HG03457 (cell line): ENCODE measurements around the gene VPS16.

Experiments used
- ATAC-seq: cut with Tn5 transposase; IDR thresholded peaks from one replicate; pipeline ENCODE4 v1.9.1; 2021; ENCODE audit warnings: moderate number of reproducible peaks; ENCODE audit not compliant: unreplicated experiment

Gene VPS16

DNA sequence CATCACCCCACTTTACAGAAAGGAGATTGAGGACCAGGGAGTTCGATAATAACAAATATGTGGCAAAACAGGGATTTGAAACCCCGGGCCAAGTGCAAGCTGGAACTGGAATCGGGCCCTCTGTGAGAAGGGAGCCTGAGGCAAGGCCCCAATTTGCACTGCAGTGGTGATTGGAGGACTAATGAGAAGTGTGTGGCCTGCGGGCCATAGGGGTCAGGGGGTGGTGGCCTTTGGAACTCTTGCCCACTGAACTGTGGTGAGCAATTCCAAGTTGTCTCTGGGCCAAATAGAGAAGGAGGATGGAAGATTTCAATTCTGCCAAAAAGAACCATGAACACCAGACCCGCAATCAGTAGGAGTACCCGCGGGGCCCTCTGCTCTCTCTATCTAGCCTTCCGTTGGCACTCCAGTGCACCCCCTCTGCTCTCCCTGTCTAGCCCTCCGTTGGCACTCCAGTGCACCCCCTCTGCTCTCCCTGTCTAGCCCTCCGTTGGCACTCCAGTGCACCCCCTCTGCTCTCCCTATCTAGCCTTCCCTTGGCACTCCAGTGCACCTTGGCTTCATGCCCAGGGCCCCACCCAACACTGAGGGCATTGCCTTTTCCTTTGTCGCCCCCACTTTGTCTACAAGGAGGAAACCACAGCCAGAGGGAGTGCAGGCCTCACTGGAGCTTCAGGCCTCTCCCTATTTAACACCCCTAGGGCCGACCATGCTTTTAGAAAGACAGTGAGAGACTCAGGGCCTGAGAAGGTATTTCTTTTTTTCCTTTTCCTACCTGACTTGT is 26.7 kb downstream of the VPS16 start:
- ATAC-seq = no peak

DNA sequence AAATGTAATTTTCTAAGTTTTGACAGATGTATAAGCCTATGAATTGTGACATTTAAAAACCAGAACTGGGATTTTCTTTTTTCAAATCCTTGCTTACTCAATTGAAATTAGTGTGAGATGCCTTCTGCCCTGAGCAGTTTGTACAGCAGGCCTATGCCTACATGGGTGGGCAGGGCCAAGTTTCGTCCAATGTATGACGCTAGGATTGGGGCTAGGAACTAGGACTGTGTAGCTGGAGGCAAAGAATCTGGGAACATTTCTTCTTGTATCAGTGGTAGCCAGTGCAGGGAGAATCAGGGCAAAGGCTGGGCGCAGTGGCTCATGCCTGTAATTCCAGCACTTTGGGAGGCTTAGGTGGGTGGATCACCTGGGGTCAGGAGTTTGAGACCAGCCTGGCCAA is 28.8 kb downstream of the VPS16 start:
- no peak for ATAC-seq

DNA sequence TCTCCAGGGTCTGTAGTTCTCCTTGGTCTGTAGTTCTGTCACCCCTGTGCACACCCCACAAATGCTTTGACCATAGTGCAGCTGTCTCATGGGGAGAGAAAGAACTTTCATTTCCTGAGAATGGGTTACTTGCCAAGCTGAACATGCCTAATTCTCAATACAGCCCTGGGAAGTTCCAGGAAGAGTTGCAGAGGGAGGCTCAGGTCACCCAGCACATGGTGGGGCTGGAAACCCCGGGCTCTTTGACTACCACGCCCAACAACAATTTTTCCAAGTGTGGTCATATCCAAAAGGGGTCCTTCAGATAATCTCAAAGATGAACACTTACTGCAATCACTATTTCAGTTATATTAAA is 30.5 kb downstream of the VPS16 start:
- no peak for ATAC-seq

DNA sequence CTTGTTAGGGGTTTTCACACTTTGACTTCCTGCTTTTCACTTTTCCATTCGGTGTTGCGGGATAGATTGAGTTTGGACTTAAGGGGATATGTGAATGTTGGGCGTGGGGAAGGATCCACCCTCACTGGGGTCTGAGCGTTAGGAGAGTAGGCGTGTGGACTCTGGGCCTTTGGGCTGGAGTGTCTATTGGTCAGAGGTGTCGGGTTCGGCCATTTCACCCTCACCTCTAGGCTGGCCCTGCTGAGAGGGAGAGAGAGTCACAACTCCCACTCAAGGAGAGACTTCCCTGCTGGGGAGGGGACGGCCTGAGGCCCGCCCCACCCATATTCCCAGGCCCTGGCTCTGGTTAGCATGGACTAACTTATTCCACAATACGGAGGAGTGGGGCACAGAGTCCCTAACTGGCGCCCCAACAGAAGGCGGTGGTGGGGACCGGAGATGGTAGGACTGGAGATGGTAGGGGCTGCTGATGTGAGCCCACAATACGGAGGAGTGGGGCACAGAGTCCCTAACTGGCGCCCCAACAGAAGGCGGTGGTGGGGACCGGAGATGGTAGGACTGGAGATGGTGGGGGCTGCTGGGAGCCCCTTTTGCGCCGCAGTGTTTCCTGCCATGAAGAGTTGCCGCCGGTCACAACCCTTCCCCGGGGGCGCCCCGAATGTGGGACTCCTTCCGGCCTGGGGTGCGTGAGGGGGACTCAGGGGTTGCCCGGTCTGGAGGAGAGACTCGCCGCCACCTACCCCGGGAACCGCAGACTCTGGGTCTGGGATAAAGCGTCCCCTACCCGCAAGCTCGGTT is 31.3 kb downstream of the VPS16 start:
- no peak for ATAC-seq

DNA sequence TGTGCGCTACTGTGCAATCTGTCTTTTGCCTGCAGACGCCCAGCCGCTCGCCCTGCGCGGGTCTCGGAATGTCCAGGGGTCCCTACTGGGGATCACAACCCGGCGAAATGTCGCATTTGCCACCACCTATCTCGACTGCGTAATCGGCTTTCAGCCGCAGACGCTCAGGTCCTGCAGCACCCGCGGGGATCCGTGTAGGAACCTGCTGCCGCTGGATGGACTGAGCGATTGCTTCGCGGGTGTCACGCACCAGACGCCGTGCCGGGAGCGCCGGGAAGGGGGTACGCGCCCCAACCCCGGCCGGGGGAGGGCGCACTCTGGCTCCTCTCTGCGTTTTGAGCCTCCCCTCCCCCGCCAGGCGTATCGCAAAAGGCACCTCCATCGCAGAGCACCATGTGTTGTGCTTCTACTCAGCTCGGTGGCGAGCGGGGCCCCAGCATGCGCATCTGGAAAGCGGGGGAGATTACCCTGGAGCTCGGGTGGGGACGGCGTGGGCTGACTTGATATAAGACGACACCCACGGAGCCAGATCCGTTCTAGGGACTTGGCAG is 32.0 kb downstream of the VPS16 start:
- ATAC-seq = no peak

DNA sequence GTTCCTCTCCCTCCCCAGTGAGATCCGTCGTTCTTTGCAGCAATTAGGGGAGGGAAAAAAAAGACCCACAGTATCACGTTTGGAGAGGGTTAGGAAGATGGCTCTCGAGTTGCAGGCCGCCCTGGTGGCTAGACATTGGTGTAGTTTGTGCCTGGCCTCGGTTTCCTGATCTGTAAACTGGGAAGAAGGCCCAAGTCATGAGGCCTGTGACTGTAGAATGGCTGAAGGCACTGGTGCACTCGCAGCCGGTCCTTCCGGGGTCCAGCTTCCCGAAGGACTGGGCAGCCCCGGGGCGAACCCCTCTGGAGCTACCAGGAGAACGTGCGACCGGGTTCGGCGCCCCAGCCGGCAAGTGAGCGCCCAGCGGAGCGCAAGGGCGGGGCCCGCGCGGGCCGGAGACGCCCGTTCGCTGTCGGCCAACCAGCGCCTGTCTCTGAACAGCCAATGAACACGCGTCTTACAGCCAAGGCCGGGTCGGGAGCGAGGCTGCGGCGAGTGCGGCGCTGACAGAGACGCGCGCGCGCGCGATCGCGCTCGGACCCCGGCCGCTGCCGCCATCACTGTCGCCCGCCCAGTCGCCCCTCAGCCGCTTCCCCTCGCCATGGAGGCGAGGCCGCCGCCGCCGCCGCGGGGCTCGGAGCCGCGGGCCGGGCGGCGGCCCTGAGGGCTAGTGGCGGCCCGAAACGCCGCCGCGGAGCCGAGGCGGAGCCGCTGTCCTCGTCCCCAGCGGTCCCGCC is 32.6 kb downstream of the VPS16 start, which contains the start of gene PTPRA:
TSS of gene PTPRA (plus strand) at position 472 of the 737 bp plus-strand sequence. CDS start 90,797 bp downstream, outside the sequence.
- peak; percentile 70 for ATAC-seq

DNA sequence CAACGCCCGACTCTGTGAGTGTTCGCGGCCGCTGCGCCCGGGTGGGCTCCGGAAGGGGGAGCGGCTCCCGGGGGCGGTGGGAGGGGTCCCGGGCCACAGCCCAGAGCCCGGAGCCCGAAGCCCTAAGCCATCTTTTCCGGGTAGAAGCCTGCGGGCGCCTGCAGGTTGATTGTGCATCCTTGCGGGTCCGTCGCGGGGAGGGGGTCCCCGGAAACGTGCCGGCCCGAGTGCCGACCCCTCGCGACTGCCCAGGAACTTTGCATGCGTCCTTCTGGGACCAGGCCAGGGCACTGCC is 33.1 kb downstream of the VPS16 start:
- ATAC-seq = no peak

DNA sequence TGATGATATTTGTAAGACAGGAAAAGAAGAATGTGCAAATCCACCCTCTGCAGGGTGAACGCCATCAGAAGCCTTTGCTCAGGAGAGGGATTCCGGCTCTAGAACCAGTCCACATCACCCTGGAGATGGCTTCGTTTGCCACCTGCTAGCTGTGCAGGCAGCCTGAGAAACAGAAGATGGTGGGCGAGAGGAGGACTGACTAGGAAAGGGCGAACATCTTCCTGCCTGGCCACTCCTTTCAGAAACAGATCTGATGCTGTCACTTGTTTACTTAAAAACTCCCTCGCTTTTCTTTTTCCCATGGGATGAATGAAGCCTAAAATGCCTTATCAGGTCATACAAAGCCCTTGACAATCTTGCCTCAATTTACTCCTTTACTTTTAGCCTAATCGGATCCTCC is 33.9 kb downstream of the VPS16 start:
- no peak for ATAC-seq

DNA sequence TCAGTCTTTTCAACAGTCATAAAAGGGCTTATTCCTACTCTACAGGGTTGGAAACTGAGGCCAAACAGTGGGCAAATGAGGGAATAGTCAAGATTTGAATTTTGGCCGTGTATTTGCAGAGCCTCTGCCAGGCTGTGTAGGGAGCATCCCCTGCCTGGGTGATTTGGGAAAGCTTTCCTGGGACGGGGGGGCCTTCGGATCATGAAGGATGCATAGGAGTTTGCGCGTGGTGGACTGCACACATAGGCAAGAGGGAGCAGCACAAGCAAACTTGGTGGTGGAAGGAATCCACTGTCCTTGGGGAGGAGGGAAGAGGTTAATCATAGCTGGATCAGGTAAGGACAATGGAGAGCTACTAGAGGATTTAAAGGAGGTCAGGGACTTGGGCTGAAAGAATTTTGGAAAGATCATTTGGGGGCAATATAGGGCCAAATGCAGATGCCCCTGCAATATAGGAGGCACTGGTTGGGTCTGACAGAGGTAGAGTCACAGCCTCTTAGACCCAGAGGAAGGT is 35.2 kb downstream of the VPS16 start:
- no peak for ATAC-seq

DNA sequence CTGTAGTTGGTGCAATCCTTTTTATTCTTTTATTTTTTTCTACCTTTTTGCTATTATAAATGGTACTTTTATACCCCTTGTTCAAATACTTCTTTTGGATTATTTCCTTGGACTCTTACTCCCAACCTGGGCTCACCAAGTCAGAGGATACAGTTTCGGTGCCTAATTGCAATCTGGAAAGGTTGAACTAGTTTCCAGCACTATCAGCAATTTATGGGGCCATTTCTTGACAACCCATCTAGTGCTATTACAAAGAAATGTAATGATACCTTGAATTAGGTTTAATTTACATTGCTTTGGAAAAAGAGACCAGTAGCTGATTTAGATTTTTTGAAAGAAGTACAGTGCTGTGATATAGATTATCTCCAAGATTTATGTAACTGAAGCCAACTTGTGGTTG is 38.0 kb downstream of the VPS16 start:
- no peak for ATAC-seq

DNA sequence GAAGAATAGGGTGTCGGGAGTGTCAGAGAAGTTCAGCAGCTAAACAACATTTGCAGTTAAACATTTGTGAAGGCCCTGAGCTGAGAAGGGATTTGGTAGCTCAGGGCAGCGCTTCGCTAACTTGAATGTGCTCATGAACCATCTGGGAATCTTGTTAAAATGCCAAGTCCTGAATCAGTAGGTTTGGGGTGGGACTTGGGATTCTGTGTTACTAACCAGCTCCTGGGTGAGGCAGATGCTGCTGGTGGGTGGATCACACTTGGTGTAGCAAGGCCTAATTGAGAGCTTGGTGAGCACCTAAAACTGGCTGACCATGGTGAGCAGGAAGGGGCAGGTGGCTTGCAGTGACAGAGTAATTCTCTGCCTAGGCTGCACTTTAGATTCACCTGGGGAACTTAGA is 38.6 kb downstream of the VPS16 start:
- ATAC-seq = no peak

DNA sequence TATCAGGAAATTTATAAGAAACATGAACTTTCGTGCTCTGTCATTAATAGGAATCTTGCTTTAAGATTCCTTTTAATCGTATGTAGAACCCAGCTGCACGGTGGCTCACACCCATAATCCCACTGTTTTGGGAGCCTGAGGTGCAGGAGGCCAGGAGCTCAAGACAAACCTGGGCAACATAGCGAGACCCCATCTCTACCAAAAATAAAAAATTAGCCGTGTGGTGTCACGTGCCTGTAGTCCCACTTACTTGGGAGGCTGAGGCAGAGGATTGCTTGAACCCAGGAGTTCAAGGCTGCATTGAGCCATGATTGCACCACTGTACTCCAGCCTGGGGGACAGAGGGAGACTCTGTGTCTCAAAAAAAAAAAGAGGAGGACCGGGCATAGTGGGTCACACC is 40.1 kb downstream of the VPS16 start:
- no peak for ATAC-seq

DNA sequence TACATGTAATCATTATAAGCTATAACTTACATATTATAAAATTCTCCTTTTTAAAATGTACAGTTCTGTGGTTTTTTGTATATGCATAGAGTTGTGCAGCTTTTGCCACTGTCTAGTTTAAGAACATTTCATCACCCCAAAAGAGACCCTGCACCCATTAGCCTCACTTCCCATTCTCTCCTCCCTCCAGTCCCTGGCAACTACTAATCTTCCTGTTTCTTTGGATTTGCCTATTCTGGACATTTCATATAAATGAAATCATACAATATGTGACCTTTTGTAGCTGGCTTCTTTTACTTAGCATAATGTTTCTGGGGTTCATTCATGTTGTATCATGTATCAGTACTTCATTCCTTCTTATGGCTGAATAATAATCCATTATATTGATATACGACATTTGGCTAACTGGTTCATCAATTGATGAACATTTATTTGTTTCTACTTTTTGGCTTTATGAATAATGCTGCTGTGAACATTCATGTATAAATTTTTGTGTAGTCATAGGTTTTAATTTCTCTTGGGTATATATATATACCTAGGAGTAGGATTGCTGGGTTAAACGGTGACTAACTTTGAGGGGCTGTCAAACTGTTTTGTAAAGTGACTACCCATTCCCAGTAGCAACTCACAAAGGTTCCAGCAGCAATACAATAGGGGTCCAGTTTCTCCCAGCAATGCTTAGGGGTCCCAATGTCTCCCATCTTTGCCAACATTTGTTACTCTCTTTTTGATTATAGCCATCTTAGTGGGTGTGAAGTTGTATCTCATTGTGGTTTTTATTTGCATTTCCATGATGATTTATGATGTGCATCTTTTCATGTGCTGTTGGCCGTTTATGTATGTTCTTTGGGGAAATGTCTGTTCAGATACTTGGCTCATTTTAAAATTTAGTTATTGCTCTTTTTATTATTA is 43.4 kb downstream of the VPS16 start:
- ATAC-seq = no peak

DNA sequence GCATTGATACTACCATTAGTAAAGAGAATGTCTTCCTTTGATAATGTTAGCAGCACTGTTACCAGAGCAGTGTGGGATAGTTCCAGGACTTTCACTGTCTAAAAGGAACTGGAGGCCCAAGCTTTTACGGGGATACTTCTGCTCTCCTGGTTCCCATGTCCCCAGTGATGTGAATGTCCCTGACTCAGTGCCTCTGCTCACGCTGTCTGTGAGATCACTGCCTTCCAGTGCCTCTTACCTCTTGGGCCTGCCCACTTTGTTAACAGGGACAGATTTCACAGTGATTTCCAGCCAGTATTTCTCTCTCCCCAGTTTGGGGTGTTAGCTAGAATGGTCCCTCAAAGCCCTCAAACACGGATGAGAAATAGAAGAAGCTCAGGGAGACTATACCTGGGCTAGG is 47.2 kb downstream of the VPS16 start:
- no peak for ATAC-seq

DNA sequence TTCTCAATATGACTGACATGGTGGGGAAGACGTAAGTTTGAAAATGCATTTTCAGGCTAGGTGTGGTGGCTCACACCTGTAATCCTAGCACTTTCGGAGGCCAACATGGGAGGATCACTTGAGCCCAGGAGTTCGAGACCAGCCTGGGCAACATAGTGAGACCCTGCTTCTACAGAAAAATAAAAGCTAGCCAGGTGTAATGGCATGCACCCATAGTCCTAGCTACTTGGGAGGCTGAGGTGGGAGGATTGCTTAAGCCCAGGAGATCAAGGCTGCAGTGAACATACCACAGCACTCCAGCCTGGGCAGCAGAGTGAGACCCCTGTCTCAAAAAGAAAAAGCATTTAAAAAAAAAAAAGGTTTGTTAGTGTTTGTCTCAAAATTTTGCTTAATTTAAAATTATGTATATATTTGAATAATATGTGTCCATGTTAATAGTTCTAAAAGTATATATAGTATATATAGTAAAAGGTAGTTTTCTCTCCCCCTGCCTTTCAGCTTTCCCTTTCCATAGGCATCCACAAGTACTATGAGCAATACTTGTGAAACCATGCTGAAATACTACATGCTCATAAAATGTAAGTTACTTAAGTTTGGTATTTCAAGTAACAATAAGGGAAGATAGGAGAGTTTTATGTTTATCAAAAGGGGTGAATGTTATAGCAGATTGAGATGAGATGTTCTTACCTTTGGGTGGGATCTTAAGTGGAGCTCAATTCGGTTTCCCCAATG is 47.8 kb downstream of the VPS16 start:
- no peak for ATAC-seq

DNA sequence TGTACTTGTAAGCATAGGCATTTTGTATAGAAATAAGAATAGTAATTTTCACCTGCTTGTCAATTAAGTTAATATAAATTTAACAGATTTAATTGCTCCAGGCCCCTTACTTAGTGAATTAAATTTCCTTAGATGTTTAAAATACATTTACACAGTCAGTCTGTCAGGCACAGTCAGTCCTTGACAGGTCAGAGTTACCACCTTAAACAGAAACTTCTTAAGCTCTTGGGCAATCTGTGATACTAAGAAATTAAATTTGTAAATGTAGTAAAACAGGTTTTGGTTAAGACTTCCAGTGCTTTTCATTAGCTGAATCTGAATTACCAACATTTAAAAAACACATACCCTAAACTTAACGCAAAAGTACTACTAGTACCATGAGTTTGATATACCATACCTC is 48.7 kb downstream of the VPS16 start:
- no peak for ATAC-seq

DNA sequence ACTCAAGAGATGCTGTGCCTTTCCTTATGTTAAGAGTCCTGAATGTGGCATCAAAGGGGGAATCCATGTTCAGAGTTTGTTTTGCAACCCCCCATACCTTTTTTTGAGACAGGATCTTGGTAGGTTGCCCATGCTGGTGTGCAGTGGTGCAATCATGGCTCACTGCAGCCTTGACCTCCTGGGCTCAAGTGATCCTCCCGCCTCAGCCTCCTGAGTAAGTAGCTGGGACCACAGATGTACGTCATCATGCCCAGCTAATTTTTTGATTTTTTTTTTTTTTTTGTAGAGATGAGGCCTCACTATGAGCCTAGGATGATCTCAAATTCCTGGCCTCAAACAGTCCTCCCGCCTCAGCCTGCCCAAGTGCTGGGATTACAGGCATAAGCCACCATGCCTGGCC is 49.3 kb downstream of the VPS16 start:
- ATAC-seq = no peak

DNA sequence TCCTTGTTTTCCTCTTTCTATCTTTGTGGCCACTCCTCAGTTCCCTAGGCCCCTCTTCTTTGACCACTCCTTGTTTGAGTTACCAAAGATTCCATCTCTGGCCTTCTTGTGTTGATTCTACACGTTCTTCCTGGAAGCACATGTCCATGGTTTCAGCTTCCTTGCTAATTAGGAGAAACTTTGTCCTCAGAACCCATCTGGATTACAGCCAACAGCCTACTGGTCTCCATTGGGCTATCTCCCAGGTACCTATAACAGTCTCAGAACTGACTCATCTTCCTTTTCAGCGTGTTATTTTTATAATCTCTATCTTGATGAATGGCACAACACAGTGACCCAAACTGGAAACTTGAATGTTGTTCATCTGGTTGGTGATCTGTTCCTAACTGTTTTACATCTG is 50.2 kb downstream of the VPS16 start:
- ATAC-seq = no peak

DNA sequence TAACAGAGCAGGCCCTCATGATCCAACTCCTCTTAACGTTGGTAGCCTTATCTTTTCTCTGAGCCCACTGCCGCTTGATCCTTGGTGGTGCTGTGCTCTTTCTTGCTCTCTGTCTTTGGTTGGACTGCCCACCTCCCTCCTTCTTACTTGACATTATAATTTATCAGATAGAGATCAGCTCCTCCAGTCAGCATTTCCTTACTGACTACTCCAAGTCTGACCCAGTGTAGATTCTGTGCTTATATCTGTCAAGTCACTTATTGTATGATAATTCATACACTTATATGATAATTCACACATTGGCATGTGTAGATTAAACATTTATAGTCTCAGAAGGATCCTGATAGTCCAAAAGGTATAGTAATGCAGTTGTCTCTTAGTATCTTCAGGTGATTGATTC is 50.8 kb downstream of the VPS16 start:
- no peak for ATAC-seq

DNA sequence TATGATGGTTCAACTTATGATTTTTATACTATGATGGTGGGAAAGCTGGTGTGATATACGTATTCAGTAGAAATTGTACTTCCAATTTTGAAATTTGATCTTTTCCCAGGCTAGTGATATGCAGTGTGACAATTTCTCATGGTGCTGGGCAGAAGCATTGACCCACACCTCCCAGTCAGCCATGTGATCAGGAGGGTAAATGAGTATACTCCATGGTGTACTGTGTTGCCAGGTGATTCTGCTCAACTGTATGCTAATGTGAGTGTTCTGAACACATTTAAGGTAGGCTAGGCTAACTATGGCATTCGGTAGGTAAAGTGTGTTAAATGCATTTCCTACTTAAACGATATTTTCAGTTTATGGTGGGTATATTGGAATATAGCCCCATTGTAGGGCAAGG is 51.8 kb downstream of the VPS16 start:
- no peak for ATAC-seq
